OCI-LY3 (cell line): ENCODE data around the gene FGF5.

Experiments
- CTCF ChIP-seq: fragments of 200-600, 300-600 bp; sonication (generic); IDR thresholded peaks from 2 replicates; pipeline ENCODE4 v1.5.1; 2014; ENCODE audit warnings: antibody characterized with exemption, low read length, low read depth
- EZH2phosphoT487 ChIP-seq: fragments of 200-600 bp; shearing (Covaris generic); IDR thresholded peaks from 2 replicates; pipeline ENCODE4 v1.6.1; 2018; ENCODE audit warnings: antibody characterized with exemption, mixed run types, low read depth

- TF ChIP-seq CTCF (no peak), EZH2phosphoT487 (no peak)
Measured at GRCh38 chr4:80257851-80258250, 8.6 kb upstream of the FGF5 start.
